NCI-H69 (cell line): ENCODE data around the gene CENPP.

Experiments used
- DNase-seq: peaks from one replicate; lab custom pipeline; 2025; lab: John Stamatoyannopoulos, UW

CENPP gene

GRCh38 chr9:92598382-92598781 lies 272.6 kb downstream of the CENPP start:
- DNase-seq = no peak

DNA sequence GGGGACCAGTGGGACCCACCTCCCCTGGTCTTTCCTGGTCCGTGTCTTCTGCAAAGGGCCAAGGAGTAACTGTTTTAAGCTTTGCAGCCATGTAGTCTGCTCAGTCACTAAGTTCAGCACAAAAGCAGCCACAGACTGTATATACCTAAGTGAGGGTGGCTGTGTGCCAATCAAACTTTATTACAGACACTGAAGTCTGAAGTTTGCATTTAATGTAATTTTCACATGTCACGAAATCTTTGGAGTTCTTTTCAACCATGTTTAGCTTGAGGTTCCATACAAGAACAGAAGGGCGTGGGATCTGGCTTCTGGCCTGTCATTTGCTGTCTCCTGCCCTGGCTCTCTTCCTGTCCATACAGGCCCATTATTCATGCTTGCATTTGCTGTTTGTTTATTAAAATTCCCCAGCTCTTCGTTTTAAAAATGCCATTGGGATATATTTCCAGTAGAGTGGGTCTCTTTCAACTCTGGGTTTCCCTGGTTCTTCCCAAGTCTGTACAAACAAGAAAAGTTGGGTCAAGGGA lies 274.2 kb downstream of the CENPP start:
- DNase-seq = no peak

DNA sequence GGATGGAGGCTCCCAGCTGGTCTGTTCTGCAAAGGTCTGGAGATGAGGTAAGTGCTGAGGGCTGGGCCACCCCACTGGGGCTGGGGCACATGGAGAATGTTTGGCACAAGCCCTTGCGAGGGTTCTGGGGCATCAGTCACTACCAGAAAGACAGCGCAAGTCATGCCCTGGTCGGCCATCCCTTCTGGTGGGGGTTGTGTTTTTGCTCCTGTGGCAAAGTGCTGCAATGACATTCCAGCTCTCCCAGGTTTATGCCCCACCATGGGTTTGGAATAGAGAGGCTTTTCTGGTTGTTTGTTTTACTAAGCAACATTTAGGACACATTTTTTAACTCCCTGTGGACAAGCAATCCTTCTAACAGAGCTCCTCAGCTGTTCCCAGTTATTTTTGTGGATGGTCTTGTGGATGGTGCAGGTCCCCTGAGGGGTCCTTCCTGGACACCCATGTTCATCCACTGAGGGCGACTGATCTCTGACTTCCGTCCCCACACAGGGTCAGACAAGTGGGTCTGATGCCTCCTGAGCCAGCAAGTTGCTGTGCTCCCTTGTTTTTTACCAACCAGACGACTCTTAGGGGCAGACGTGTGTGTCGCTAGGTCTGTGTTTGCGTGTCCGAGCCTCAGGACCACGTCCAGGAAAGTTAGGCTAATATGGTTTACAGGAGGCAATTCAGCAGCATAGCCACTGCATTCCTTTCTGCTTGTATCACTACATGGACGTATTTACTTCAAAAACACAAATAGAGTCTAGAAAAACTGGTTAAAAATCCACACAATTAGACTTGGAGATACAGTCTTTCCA lies 274.9 kb downstream of the CENPP start:
- no peak for DNase-seq

GRCh38 chr9:92601451-92601850 lies 275.7 kb downstream of the CENPP start:
- DNase-seq = no peak

- DNase-seq = no peak
Observed at GRCh38 chr9:92602413-92602812, 276.7 kb downstream of the CENPP start.

DNA sequence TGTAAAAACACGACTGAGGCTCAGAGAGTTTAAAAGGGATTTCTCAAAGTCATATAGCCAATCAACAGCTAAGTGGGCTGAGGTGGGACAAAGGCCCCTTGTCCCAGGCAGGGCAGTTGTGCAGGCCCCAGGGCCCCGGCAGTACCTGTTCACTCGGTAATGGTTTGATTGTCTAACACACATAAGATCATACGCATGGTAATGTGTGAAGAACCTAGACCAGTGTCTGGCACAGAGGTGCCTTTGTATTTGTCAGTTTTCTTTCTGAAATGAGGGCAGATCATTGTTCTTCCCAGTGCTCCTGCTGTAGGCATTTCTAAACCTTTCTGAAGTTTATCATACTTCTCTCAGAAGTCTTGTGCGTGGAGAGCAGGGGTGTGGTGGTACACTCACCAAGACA lies 277.3 kb downstream of the CENPP start:
- no peak for DNase-seq

- DNase-seq = no peak
Observed at GRCh38 chr9:92603990-92604389, 278.2 kb downstream of the CENPP start.

GRCh38 chr9:92605224-92605623 lies 279.5 kb downstream of the CENPP start:
- DNase-seq = peak; percentile 11

DNA sequence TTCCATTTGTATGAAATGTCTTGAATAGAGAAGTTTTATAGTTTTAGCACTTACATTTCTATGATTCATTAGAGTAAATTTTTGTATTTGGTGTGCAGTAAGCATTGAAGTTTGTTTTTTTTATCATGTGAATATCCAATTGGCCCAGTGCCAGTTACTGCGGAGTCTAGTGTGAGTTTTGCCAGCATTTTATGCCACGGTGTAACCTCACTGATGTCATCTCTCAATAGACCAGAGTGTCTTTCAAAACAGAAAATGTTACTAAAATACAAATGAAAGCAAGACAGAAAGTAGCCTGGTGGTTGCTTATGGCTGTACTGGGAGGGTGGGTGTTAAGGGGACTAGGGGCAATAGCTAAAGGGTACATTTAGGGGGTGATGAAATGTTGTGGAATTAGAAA lies 281.3 kb downstream of the CENPP start:
- peak; percentile 69 for DNase-seq

- DNase-seq = peak; percentile 97
Observed at GRCh38 chr9:92607773-92608172, 282.0 kb downstream of the CENPP start.

- DNase-seq = no peak
Observed at GRCh38 chr9:92608241-92608908, 282.6 kb downstream of the CENPP start.

DNA sequence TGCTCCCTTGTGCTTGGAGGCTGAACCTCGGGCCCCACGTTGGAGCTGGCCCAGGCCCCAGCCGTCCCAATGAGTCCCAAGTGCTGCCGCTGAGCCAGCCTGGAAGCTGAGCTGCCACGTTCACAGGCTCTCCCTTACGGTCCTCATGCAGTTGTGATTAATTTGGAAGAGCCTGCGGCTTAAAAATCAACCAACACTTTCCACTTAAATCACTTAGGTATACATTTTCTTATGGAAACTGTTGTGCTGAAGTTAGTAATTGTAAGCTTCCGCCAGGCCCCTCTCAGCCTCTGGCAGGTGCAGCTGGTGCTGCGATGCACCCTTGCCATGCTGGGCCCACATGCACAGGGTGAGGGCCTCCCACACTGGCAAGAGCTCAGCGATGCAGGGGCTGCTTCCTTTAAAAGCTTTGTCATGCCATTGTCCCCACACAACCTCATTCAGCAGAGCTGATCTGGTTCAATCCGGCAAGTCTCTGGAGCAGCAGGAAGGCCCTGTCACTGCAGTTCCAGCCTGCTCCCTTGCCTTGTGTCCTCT lies 283.2 kb downstream of the CENPP start:
- DNase-seq = peak; percentile 49

DNA sequence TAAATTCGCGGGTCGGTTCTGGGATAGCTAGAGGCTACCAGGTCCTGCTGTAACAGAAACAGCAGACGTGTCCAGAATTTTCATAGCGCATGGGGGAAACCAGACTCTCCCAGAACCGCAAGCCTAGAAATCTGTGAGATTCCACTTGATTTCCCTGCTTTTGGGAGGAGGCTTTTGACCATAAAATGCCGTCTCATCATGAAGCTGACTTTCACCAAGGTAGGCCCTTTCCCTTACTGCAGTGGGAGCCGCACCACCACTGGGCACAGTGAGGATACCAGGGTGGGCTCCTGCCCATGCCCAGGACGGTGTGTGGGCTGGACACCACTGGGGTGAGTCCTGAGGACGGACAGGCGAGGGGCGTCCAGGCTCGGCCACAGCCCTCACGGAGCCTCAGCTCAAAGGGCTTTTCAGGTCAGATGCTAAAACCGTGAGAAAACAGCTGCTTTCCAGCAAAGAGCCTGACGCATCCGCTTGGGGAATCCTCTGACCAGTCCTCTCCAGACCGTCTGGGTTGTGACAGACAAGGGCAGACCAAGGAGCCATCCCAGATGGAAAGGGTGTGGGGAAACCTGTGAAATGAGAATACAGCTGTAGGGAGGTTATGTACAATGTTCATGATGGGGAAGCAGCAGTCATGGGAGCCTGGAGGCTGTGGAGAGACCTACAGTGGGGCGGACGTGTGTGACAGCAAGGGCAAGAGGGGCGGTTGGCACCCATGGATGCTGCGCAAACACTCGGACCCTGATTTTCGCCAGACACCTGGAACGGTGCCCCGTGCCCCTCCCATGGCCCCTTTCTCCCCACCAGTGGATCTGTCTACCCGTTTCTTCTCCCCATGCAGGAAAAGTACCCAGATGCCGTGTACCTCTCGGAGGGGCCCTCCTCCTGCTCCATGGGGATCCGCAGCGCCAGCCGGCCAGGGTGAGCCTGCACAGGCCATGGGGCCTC lies 285.0 kb downstream of the CENPP start:
- no peak for DNase-seq

DNA sequence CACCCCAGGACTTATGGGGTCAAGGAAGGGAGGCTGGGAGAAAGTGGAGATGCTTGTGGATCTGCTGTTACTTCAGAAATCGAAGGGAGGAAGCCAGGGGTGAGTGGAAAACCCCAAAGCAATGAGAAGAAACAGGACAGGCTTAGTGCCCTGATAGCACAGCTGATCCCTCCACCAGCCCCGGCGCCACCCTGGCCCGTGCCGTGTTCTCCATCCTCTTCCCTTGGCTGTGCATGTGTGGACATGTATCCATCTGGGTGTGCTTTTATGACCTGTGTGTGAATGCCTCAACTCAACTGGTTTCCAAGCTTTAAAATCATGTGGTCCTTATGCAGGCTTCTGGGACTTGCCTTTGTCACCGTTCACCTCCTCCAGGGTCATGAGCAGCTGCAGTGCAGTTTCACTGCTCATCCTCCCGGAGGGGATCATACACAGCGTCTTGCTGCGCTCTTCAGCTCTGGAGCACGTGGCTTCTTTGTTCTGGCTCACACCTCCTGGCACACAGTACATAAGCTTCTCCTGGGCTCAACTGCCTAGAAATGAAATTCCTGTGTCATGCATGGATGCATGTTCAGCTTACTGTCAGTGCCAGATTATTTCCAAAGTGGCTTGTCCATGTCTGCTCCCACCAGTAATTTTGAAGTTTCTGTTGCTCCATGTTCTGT lies 286.0 kb downstream of the CENPP start:
- DNase-seq = no peak

DNA sequence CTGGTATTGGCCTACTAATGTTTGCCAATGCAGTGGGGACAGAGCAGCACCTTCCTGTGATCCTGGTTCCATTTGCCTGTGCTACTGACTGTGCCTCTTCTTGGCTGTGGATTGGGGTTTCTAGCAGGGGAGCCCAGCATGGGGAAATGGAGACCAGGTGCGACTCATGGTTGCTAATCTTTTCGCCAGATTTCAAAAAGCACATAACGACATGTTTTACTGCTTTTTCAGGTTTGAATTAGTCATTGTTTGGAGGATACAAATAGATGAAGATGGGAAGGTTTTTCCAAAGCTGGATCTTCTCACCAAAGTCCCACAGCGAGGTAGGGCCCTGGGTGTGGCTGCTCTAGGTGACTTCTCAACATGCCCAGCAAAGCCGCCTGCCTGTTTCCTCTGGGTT lies 286.5 kb downstream of the CENPP start:
- no peak for DNase-seq

GRCh38 chr9:92612816-92613215 lies 287.1 kb downstream of the CENPP start:
- no peak for DNase-seq

DNA sequence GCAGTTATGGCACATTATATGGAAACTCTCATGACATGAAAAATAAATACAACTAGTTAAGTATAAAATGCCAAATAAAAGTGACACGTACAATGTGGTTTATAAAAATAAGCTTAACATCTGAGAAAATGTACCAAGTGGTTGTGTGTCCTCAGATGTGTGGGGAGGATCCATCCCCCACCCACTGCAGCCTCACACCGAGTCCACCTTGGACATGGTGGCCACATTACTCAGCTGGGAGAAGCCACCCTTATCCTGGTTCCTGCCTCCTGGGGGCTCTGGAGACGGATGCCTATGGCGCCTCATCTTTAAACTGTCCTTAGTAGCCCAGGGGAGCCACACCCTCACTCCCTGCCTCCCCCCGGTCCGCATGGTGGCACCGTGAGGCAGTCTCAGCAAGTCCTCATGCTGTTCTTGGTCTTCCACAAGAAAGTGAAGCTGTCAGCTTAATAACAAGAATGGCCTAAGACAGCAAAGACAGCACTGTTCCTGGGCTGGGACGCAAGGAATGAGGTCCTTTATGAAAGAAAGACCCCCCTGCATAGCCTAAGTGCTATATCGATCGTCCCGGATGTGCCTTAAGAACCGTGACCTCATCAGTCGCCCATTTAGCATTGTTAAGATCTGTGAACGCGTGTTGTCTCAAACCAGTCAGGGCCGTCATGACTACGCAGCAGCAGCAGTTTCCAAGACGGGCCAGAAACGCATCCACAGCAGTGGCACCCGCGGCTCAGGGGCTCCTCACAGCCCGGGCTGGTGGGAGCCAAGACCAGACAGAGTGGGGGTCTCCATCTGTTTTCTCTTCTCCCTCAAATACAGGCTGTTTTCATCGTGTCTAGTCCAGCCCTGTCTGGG lies 287.7 kb downstream of the CENPP start:
- no peak for DNase-seq

DNA sequence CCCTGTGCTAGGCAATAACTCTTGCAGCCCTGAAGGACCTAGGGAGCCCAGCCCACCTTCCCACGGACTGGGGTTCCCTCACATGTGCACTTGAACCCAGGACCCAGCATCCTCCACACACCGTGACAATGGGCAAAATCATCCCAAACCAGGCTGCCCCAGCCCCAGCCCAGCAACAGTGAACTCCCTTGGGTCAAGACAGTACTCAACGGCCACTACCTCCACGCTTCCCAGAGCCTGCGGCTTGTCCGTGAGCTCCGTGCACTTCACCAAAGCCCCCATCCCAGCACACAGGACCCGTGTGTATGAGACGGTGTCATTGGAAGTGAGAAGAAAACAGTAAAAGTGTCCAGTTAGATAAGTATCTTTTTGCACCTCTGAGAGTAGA lies 288.4 kb downstream of the CENPP start:
- DNase-seq = no peak

GRCh38 chr9:92614763-92615461 lies 289.2 kb downstream of the CENPP start:
- no peak for DNase-seq

DNA sequence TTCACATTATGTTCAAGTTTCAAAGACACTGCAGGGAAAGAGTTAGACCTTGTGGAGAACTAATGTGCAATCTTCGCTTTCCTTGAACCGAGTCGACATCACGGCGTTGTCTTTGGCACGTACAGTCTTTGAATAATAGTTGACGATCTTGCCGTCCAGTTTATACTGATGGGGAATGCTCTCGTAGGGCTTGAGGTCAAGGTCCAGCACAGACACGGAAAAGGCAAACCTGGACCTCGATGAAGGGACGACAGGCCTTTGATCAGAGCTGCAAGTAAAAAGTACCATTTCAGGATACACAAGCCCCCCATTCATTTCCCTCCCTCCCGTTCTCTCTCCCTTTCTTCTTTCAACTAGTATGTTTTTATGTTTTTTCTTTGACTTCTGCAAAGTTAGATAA lies 290.0 kb downstream of the CENPP start:
- no peak for DNase-seq
